Transverse colon (tissue), 4 donors: ENCODE measurements around the gene HERPUD1. TPM values are rescaled to one million over a fixed set of nuclear protein-coding genes. Genes with fewer than 3 reads are reported as not detected.

Experiments used
- DNase-seq: peaks from one replicate; pipeline ENCODE4 v3.0.0-alpha.2; 2019
- H3K27ac ChIP-seq, 4 donors: fragments of 200-600 bp; sonication (generic); 2 replicates each; pipeline ENCODE4 v1.5.1; 2016 to 2018; ENCODE audit warnings: inconsistent platforms in 4 of 4
- H3K27me3 ChIP-seq: fragments of 200-600 bp; sonication (generic); 2 replicates; pipeline ENCODE4 v1.5.1; 2017; ENCODE audit warnings: inconsistent platforms
- H3K36me3 ChIP-seq, 4 donors: fragments of 200-600 bp; sonication (generic); 2 replicates each; pipeline ENCODE4 v1.5.1; 2017 to 2019; ENCODE audit warnings: inconsistent platforms in 4 of 4
- H3K4me1 ChIP-seq, 4 donors: fragments of 200-600 bp; sonication (generic); 2 replicates each; pipeline ENCODE4 v1.5.1; 2017 to 2020; ENCODE audit warnings: inconsistent platforms in 4 of 4
- H3K4me3 ChIP-seq, 4 donors: fragments of 200-600 bp; sonication (generic); 1 replicate in 1 of 4; 2 replicates in 3 of 4; pipeline versions ENCODE4 v1.5.1 to v1.6.1; 2017 to 2019; ENCODE audit warnings: inconsistent platforms in 4 of 4
- H3K9me3 ChIP-seq, 2 donors: fragments of 200-600 bp; sonication (generic); 2 replicates each; pipeline ENCODE4 v1.5.1; 2017 to 2019; ENCODE audit warnings: inconsistent platforms in 2 of 2
- EP300 ChIP-seq: sonication (generic); formaldehyde crosslinking; IDR thresholded peaks from one replicate; pipeline ENCODE4 v1.6.1; 2017; ENCODE audit warnings: antibody characterized with exemption, low read depth
- POLR2A ChIP-seq: fragments of 450-650 bp; IDR thresholded peaks from one replicate; pipeline ENCODE4 v1.6.1; 2016; ENCODE audit warnings: antibody characterized with exemption, mild to moderate bottlenecking, moderate library complexity
- POLR2AphosphoS5 ChIP-seq, 3 donors: sonication (generic); formaldehyde crosslinking; IDR thresholded peaks; one replicate each; pipeline ENCODE4 v1.6.1; 2016; ENCODE audit warnings: antibody characterized with exemption in 3 of 3
- WGBS, 2 donors: methylation state at CpG; one replicate each; pipeline ENCODE4 v1.1.5; 2018; ENCODE audit warnings: low coverage in 1 of 2; 5-methylcytosine and 5-hydroxymethylcytosine counted together
- in situ Hi-C, 4 donors: fragments of 200-750 bp; cut with MboI; loops; one replicate each; pipeline versions ENCODE4 v1.15.0 to v1.15.1; 2017; ENCODE audit warnings: low sequenced_read_pairs in 3 of 4, low pct_ligation_motif_present in 1 of 4, low pct_unique_long_range_greater_than_20kb in 1 of 4
- intact Hi-C: fragments of 100-400 bp; cut with DNase I; formaldehyde crosslinking; loops from one replicate; pipeline ENCODE4 v1.15.1; 2023; ENCODE audit warnings: low total_unique reads
- total RNA-seq, 4 donors: library from RNA; depleted of rRNA; stranded (reverse); fragments of >200 nt; gene quantifications; one replicate each; pipeline ENCODE4 v1.1.0, GENCODE V29; 2016
- TF ChIP-seq, protein P1 (sequence below), 5 experiments: fragments of 200-600 bp in 3 of 5; fragments of 450-650 bp in 2 of 5; sonication (generic) in 3 of 5; IDR thresholded peaks; 1 replicate in 2 of 5; 2 replicates in 3 of 5; pipeline ENCODE4 v1.5.1; 2016 to 2017; ENCODE audit warnings: antibody characterized with exemption in 5 of 5, inconsistent platforms in 3 of 5, mild to moderate bottlenecking in 2 of 5, moderate library complexity in 1 of 5

Gene HERPUD1
- total RNA-seq, 4 donors from 2014 or later: 64.1 to 335 (median 186) TPM

DNA sequence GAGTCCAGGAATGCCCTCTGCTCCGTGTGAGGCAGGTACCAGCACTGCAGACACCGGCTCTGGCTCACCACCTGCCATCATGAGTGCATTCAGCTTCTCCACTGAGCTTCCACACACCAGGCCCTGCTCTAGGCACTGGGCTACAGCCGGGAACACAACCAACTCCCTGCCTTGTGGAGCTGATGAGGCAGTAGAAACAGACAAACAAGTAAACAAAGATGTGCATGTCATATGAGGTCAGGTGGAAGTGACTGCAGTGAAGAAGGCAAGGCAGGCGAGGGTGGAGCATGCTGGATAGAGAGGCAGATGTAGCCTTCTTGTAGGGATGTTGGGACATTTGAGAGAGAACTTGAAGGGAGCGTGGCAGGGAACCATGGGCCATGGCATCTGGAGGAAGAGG is 62.4 kb downstream of the HERPUD1 start:
- Histone ChIP-seq H3K36me3 (no peaks in the 10 kb centered on the region), H3K4me3 (no peak overlapping the region), H3K27ac (no peak overlapping the region), H3K27me3 (no peaks in the 10 kb centered on the region), H3K4me1 (peaks cover 19 to 43% (median 28%) of the 10 kb centered on the region in 4 donors), H3K9me3 (no peaks in the 10 kb centered on the region)
- in situ Hi-C loops (no loop called here), intact Hi-C loops (no loop called here)
- TF ChIP-seq EP300: no peak
- TF ChIP-seq POLR2A: no peak
- no peak for TF ChIP-seq POLR2AphosphoS5 (IDR thresholded peaks at IDR 0.05)
- TF ChIP-seq, protein P1, sequence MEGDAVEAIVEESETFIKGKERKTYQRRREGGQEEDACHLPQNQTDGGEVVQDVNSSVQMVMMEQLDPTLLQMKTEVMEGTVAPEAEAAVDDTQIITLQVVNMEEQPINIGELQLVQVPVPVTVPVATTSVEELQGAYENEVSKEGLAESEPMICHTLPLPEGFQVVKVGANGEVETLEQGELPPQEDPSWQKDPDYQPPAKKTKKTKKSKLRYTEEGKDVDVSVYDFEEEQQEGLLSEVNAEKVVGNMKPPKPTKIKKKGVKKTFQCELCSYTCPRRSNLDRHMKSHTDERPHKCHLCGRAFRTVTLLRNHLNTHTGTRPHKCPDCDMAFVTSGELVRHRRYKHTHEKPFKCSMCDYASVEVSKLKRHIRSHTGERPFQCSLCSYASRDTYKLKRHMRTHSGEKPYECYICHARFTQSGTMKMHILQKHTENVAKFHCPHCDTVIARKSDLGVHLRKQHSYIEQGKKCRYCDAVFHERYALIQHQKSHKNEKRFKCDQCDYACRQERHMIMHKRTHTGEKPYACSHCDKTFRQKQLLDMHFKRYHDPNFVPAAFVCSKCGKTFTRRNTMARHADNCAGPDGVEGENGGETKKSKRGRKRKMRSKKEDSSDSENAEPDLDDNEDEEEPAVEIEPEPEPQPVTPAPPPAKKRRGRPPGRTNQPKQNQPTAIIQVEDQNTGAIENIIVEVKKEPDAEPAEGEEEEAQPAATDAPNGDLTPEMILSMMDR (IDR thresholded peaks at IDR 0.05): no peak
- DNase-seq: no peak
- 70 to 84% methylated on average over 3 to 5 of the region's 5 CpGs for WGBS, 2 donors

Other genes starting within 250 kb of the HERPUD1 start
- 100 to 1,000 TPM in 3 of 4 donors, 10 to 100 TPM in 1; 40.4 to 784 (median 274) TPM for gene MT1X, start 249.7 kb upstream of the HERPUD1 start, total RNA-seq
- 10 to 100 TPM in 3 of 4 donors, 1 to 10 TPM in 1; 8.6 to 42.4 (median 20.6) TPM for gene NUP93, start 202.0 kb upstream of the HERPUD1 start, total RNA-seq
- not detected for gene SLC12A3, start 66.9 kb upstream of the HERPUD1 start, total RNA-seq
- under 1 TPM in 1 of 4 donors, not detected in 3; 0.55 TPM for gene CETP, start 29.8 kb downstream of the HERPUD1 start, total RNA-seq
- 100 to 1,000 TPM in 1 of 4 donors, 10 to 100 TPM in 3; 59.4 to 171 (median 73.6) TPM for gene NLRC5, start 57.4 kb downstream of the HERPUD1 start, total RNA-seq
- 100 to 1,000 TPM in 2 of 4 donors, 10 to 100 TPM in 2; 41.6 to 154 (median 84.2) TPM for gene CPNE2, start 160.4 kb downstream of the HERPUD1 start, total RNA-seq